ENCODE results near the gene TMED5.

The TMED5 gene

DNA sequence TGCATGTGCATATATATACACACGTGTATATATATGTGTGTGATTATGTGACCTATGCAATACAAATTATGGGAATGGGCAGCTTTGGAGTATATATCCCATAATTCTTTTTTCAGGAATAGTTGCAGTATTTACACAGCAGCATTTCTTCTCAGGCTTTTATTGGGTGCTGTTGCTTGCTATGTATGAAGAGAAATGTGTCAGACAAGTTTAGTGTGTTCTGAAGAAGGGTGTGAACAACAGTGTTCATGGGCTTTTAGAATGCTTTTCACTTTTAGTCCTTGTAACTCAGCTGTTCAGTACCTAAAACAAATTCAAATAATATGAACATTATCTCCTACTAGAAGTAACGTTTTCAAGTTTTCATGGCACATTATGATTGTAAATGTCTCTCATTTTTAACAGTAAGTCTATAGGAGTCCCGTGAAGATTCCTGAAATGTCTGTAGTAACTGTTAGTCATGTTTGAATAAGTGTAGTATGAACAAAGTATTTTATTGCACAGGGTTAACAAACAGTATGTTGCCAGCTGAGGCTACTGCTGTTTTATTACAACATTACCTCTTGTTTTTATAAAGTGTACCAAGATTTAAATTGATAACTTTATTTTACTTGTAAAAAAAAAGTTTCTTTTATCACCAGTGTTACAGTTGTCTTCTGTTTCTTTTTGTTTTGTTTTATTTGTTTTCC is 42.5 kb downstream of the TMED5 start:
- no peaks in the 10 kb centered on the region for H3K4me1 ChIP-seq (ENCODE audit: control insufficient read depth, insufficient read depth, low read length)
- H3K36me3 ChIP-seq (ENCODE audit: control insufficient read depth, insufficient read depth, low read length): peaks cover 4% of the 10 kb centered on the region
- H3K9ac ChIP-seq (ENCODE audit: low read length): no peak overlapping the region
- no peaks in the 10 kb centered on the region for H3K27me3 ChIP-seq (ENCODE audit: control insufficient read depth, insufficient read depth, low read length)
- no peak overlapping the region for H3K4me3 ChIP-seq (ENCODE audit: low read length)
- H3K27ac ChIP-seq (ENCODE audit: low read depth, low read length): no peak overlapping the region

DNA sequence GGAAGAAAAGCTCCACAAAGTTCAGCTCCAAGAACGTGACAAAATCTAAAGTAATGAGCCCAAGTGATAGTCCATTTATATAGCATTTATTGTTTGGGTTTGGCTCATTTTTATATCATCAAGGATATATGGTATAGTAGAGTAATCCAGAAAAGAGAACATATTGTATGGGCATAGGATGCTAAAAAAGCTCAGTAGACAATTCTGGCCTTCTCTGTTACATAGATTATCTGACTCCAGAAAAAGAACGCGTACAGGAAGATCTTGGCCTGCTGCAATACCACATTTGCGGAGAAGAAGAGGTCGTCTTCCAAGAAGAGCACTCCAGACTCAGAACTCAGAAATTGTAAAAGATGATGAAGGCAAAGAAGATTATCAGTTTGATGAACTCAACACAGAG is 43.8 kb downstream of the TMED5 start:
- Histone ChIP-seq H3K36me3 (ENCODE audit: control insufficient read depth, insufficient read depth, low read length) (peaks cover 4% of the 10 kb centered on the region), H3K4me1 (ENCODE audit: control insufficient read depth, insufficient read depth, low read length) (no peaks in the 10 kb centered on the region), H3K27ac (ENCODE audit: low read depth, low read length) (no peak overlapping the region), H3K9ac (ENCODE audit: low read length) (no peak overlapping the region), H3K27me3 (ENCODE audit: control insufficient read depth, insufficient read depth, low read length) (no peaks in the 10 kb centered on the region), H3K4me3 (ENCODE audit: low read length) (no peak overlapping the region)

DNA sequence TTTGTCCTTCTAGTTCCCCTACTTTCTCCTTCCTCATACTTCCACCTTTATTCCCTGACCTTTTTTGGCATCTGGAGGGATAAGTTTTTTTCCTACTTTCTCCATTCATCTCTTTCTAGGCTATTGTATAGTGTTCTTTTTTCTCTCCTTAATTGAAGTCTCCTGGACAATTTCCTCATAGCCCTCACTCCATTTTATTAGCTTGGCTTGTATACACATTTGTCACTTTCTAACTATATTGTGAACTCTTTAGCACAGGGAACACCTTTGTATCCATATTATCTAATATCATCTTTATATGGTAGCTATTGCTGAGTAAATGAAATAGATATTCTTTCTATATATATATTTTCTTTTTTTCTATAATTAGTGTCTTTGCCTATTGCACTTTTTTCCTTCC is 47.6 kb downstream of the TMED5 start:
- peaks cover 4% of the 10 kb centered on the region for H3K36me3 ChIP-seq (ENCODE audit: control insufficient read depth, insufficient read depth, low read length)
- no peak overlapping the region for H3K9ac ChIP-seq (ENCODE audit: low read length)
- no peaks in the 10 kb centered on the region for H3K4me1 ChIP-seq (ENCODE audit: control insufficient read depth, insufficient read depth, low read length)
- no peak overlapping the region for H3K4me3 ChIP-seq (ENCODE audit: low read length)
- no peaks in the 10 kb centered on the region for H3K27me3 ChIP-seq (ENCODE audit: control insufficient read depth, insufficient read depth, low read length)
- no peak overlapping the region for H3K27ac ChIP-seq (ENCODE audit: low read depth, low read length)

DNA sequence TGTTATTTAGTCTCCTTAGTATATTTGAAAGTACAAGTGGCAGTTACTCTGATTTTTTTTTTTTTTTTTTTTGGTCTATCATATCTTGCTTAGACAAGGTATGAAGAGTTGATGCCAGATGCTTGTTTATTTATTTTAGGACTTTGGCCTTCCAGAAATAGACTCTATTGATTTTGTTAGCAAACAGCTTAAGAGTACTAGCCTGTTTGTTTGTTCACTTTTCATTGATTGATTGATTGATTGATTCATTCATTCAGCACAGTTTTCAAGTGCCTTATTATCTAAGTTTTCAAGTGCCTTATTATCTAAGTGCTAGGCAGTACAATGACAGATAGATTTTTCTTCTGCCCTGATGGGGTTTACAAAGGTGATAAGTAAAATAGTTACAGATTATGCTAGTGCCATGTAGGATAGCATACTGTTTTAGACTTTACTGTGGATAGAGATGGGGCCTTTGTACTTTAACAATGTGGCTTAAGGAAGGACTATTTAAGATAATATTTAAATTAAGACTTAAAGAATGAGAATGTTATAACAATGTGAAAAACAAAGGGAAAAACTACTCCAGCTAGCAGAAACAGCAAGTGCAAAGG is 50.6 kb downstream of the TMED5 start:
- Histone ChIP-seq H3K9ac (ENCODE audit: low read length) (no peak overlapping the region), H3K27ac (ENCODE audit: low read depth, low read length) (no peak overlapping the region), H3K36me3 (ENCODE audit: control insufficient read depth, insufficient read depth, low read length) (peaks cover 2% of the 10 kb centered on the region), H3K27me3 (ENCODE audit: control insufficient read depth, insufficient read depth, low read length) (no peaks in the 10 kb centered on the region), H3K4me1 (ENCODE audit: control insufficient read depth, insufficient read depth, low read length) (no peaks in the 10 kb centered on the region), H3K4me3 (ENCODE audit: low read length) (no peak overlapping the region)

DNA sequence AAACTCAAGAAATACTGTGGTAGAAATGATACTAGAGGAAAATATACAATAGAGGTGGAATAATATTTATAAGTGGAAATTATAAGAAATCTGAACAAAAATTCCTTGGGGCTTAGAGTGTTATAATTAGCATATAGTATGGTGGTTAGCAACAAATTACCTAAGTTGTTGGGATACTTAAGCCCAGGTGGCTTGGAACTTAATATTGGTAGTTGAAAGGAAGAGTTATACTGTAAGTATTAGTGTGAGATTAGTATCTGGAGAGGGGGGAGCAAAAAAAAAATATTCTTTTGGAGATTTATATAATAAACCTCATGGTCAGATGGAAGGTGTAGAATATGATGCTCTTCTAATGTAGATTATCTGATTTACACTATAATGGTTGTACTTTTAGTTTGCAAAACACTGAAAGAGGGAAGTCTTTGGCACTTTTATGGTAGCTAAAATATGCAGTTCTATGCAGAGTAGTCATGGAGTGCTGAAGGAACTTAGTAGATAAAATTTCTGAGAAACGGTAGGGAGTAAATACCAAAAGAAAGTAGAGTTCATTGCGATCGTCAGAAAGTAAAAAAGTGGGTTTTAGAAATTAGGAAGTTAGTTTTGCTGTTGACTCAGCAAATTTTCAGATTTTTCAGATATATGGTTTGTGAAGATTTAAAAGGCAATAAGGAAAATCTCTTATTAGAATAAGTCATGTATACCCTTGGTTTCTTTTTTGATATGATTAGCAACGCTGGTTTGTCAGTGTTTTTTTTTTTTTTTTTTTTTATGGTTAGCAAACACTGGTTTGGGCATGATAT is 55.5 kb downstream of the TMED5 start:
- Histone ChIP-seq H3K36me3 (ENCODE audit: control insufficient read depth, insufficient read depth, low read length) (no peaks in the 10 kb centered on the region), H3K27me3 (ENCODE audit: control insufficient read depth, insufficient read depth, low read length) (no peaks in the 10 kb centered on the region)

DNA sequence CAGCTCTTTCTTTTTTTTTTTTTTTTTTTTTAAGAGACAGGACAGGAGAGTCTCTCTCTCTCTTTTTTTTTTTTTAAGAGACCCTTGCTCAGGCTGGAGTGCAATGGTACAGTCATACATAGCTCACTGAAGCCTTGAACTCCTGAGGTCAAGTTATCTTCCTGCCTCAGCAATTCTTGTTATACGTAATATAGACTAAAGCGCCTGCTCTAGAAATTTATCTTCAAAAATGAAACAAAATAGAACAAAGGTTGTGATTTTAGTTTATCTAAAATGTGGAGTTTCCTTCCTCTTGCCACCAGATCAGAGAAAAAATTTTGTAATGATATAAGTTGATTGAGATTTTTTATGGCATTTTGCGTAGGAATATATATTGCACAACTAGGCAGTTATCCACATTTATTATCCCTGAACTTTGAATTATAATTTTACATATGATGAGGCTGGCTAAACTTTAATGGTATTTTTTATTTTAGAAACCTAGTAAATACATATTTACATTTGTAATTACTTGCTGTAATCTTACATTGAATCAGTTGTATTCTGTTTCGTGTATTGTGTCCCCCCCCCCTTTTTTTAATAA is 56.9 kb downstream of the TMED5 start:
- Histone ChIP-seq H3K27ac (ENCODE audit: low read depth, low read length) (no peak overlapping the region), H3K27me3 (ENCODE audit: control insufficient read depth, insufficient read depth, low read length) (no peaks in the 10 kb centered on the region), H3K9ac (ENCODE audit: low read length) (no peak overlapping the region), H3K4me1 (ENCODE audit: control insufficient read depth, insufficient read depth, low read length) (no peaks in the 10 kb centered on the region), H3K4me3 (ENCODE audit: low read length) (no peak overlapping the region), H3K36me3 (ENCODE audit: control insufficient read depth, insufficient read depth, low read length) (peaks cover 4% of the 10 kb centered on the region)

More for the DNA sequence above, 55.5 kb downstream of the TMED5 start:
- Histone ChIP-seq H3K4me3 (ENCODE audit: low read length) (no peak overlapping the region), H3K27ac (ENCODE audit: low read depth, low read length) (no peak overlapping the region), H3K9ac (ENCODE audit: low read length) (no peak overlapping the region), H3K4me1 (ENCODE audit: control insufficient read depth, insufficient read depth, low read length) (no peaks in the 10 kb centered on the region)

DNA sequence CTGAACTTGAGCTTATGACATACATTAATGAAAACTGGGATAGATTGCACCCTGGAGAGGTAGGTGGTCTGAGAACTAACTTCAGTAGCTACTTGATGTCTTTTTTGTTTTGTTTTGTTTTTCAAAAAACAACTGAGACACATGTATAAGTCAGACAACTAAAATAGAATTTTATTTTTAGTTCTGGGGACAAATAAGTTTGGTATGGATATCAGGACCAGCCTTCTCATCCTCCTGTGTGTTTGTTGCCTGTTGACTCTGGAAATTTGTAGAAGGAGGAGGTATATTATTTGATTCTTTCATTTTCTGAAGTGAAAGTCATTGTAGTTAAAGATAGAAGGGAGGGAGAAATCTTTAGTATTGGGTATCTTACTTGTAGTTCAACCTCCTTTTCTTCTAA is 59.6 kb downstream of the TMED5 start:
- H3K9ac ChIP-seq (ENCODE audit: low read length): no peak overlapping the region
- no peak overlapping the region for H3K4me3 ChIP-seq (ENCODE audit: low read length)
- no peak overlapping the region for H3K27ac ChIP-seq (ENCODE audit: low read depth, low read length)
- no peaks in the 10 kb centered on the region for H3K4me1 ChIP-seq (ENCODE audit: control insufficient read depth, insufficient read depth, low read length)
- H3K36me3 ChIP-seq (ENCODE audit: control insufficient read depth, insufficient read depth, low read length): peaks cover 4% of the 10 kb centered on the region
- no peaks in the 10 kb centered on the region for H3K27me3 ChIP-seq (ENCODE audit: control insufficient read depth, insufficient read depth, low read length)

DNA sequence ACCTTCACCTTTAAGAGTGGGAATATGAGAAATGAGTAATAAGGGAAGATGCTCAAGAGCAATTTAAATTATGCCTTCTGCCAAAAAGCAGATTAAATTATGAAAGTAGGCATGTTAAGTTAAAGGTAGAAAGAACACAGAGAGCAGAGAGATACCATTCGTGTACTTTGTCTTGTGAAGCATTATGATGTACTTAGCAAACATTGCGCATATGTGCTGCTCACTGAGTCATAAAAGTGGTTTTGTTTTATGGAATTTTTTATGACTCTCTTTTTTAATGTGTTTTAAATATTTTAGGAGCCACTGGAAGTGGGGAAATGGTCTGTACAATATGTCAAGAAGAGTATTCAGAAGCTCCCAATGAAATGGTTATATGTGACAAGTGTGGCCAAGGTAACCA is 65.8 kb downstream of the TMED5 start:
- no peak overlapping the region for H3K4me3 ChIP-seq (ENCODE audit: low read length)
- no peak overlapping the region for H3K27ac ChIP-seq (ENCODE audit: low read depth, low read length)
- peaks cover 4% of the 10 kb centered on the region for H3K36me3 ChIP-seq (ENCODE audit: control insufficient read depth, insufficient read depth, low read length)
- H3K4me1 ChIP-seq (ENCODE audit: control insufficient read depth, insufficient read depth, low read length): peaks cover 3% of the 10 kb centered on the region
- H3K9ac ChIP-seq (ENCODE audit: low read length): no peak overlapping the region
- H3K27me3 ChIP-seq (ENCODE audit: control insufficient read depth, insufficient read depth, low read length): no peaks in the 10 kb centered on the region

DNA sequence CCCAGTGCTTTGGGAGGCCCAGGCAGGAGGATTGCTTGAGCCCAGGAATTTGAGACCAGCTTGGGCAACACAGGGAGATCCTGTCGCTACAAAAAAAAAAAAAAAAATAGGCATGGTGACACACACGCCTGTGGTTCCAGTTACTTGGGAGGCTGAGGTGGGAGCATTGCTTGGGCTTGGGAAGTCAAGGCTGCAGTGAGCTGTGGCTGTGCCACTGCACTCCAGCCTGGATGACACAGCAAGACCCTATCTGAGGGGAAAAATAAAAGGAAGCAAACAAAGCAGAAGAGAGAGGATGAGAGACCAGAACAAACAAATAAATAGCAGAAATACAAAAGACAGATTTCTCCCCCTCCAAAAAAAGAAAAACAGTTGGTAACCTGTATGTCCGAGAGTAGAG is 67.1 kb downstream of the TMED5 start:
- no peaks in the 10 kb centered on the region for H3K36me3 ChIP-seq (ENCODE audit: control insufficient read depth, insufficient read depth, low read length)
- H3K9ac ChIP-seq (ENCODE audit: low read length): no peak overlapping the region
- H3K4me3 ChIP-seq (ENCODE audit: low read length): no peak overlapping the region
- no peak overlapping the region for H3K27ac ChIP-seq (ENCODE audit: low read depth, low read length)
- peaks cover 3% of the 10 kb centered on the region for H3K4me1 ChIP-seq (ENCODE audit: control insufficient read depth, insufficient read depth, low read length)
- no peaks in the 10 kb centered on the region for H3K27me3 ChIP-seq (ENCODE audit: control insufficient read depth, insufficient read depth, low read length)

DNA sequence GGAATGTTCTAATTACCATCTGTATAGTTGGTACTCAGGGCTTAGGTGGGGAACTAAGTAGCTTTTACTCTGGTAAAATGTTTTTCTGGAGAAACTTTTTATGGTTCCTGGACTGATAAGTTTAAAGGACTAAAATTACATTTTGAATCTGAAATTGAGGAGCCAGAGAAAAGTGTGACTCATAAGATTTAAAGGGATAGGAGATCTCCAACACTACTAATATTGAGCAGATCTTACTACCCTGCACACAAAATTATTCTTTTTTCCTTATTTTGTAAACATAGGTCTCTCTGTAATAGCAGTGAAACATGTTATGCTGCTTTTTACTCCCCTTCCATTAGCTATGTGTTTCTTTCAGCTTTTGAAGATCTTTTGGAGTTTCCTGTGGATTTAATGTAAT is 68.7 kb downstream of the TMED5 start:
- no peak overlapping the region for H3K27ac ChIP-seq (ENCODE audit: low read depth, low read length)
- no peaks in the 10 kb centered on the region for H3K27me3 ChIP-seq (ENCODE audit: control insufficient read depth, insufficient read depth, low read length)
- no peaks in the 10 kb centered on the region for H3K36me3 ChIP-seq (ENCODE audit: control insufficient read depth, insufficient read depth, low read length)
- no peak overlapping the region for H3K9ac ChIP-seq (ENCODE audit: low read length)
- peaks cover 3% of the 10 kb centered on the region for H3K4me1 ChIP-seq (ENCODE audit: control insufficient read depth, insufficient read depth, low read length)
- no peak overlapping the region for H3K4me3 ChIP-seq (ENCODE audit: low read length)

DNA sequence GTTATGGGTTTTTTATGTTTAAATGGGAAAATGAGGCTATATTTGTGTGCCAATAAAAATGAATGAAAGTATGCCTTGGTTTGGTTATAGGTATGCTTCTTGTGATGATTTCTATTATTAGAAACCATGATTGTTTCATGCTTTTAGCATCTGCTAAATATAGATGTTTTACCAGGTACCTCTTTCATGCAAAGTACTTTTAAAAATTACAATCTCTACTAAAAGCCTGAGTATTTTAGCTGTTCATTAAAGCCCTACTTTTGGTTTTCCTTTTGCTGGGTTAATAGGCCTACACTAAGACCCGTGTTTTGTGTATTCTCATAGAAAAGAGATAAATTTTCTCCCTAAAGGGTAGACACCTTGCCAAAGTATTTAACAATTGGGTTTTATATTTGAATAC is 69.1 kb downstream of the TMED5 start:
- H3K4me1 ChIP-seq (ENCODE audit: control insufficient read depth, insufficient read depth, low read length): peaks cover 3% of the 10 kb centered on the region
- no peaks in the 10 kb centered on the region for H3K36me3 ChIP-seq (ENCODE audit: control insufficient read depth, insufficient read depth, low read length)
- H3K9ac ChIP-seq (ENCODE audit: low read length): no peak overlapping the region
- H3K4me3 ChIP-seq (ENCODE audit: low read length): no peak overlapping the region
- H3K27ac ChIP-seq (ENCODE audit: low read depth, low read length): no peak overlapping the region
- H3K27me3 ChIP-seq (ENCODE audit: control insufficient read depth, insufficient read depth, low read length): no peaks in the 10 kb centered on the region

DNA sequence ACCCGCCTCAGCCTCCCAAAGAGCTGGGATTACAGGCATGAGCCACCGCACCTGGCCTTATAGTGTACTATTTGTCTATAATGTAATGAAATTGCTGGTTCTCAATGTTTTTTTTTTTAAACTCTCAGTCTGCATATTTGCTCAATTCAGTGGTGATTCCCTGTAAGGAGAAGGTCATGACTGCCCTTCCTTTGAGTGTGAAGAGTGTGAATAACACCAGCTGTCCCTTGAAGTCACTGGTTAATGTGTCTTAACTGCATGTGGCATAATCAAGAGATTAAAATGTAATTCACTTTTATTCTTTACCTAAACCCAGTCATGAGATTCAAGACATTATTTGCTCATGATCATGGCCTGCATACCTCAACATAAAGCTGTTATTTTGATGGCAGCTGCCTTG is 70.6 kb downstream of the TMED5 start:
- Histone ChIP-seq H3K36me3 (ENCODE audit: control insufficient read depth, insufficient read depth, low read length) (no peaks in the 10 kb centered on the region), H3K27ac (ENCODE audit: low read depth, low read length) (no peak overlapping the region), H3K4me1 (ENCODE audit: control insufficient read depth, insufficient read depth, low read length) (peaks cover 3% of the 10 kb centered on the region), H3K27me3 (ENCODE audit: control insufficient read depth, insufficient read depth, low read length) (no peaks in the 10 kb centered on the region), H3K9ac (ENCODE audit: low read length) (no peak overlapping the region), H3K4me3 (ENCODE audit: low read length) (no peak overlapping the region)
